H1 (cell line): ENCODE data around the gene PYY. TPM values are rescaled to one million over a fixed set of nuclear protein-coding genes. Genes with fewer than 3 reads are reported as not detected.
A peak's percentile ranks its signal among the peaks of the same experiment; 100 is the strongest.

Source experiments
- CTCF ChIA-PET: fragments of 300-600 bp; sonication (Branson Sonifier 250); formaldehyde crosslinking; loops from one replicate; lab custom pipeline; 2021; ENCODE audit not compliant: partially characterized antibody; lab: Charles Lee
- POLR2A ChIA-PET: fragments of 300-600 bp; sonication (Branson Sonifier 250); formaldehyde crosslinking; loops from one replicate; lab custom pipeline; 2021; ENCODE audit warnings: inconsistent platforms; ENCODE audit not compliant: partially characterized antibody; lab: Charles Lee
- DNase-seq, 2 experiments: peaks; one replicate each; pipeline versions ENCODE4 v3.0.0 to v3.0.0-alpha.2; 2010 to 2022; ENCODE audit warnings: low spot score in 2 of 2, low read depth in 1 of 2, mixed read lengths in 1 of 2
- FAIRE-seq: peaks from 2 replicates; lab custom pipeline; 2011; peaks lifted over from hg19 to GRCh38; lab: Jason Lieb, UNC
- H2AFZ ChIP-seq: 2 replicates; pipeline ENCODE4 v1.8.1; 2012; ENCODE audit warnings: low read length, inconsistent platforms
- H2AK5ac ChIP-seq: 2 replicates; pipeline ENCODE4 v1.6.1; 2013; ENCODE audit warnings: low read depth, low read length
- H2BK120ac ChIP-seq: replicated peaks from 2 replicates; pipeline ENCODE3; 2013; ENCODE audit warnings: low read depth, low read length, inconsistent platforms
- H2BK12ac ChIP-seq: 2 replicates; pipeline ENCODE4 v1.6.1; 2013; ENCODE audit warnings: low read depth, low read length
- H2BK15ac ChIP-seq: 2 replicates; pipeline ENCODE4 v1.6.1; 2013; ENCODE audit warnings: low read length
- H2BK20ac ChIP-seq: 2 replicates; pipeline ENCODE4 v1.6.1; 2013; ENCODE audit warnings: low read length
- H2BK5ac ChIP-seq: 2 replicates; pipeline ENCODE4 v1.6.1; 2013; ENCODE audit warnings: low read depth, low read length
- H3K14ac ChIP-seq: 2 replicates; pipeline ENCODE4 v1.6.1; 2013; ENCODE audit warnings: inconsistent platforms; ENCODE audit not compliant: insufficient read length
- H3K18ac ChIP-seq: 2 replicates; pipeline ENCODE4 v1.6.1; 2013; ENCODE audit warnings: low read length; ENCODE audit errors: extremely low read depth
- H3K23ac ChIP-seq: 2 replicates; pipeline ENCODE4 v1.6.1; 2013; ENCODE audit warnings: inconsistent platforms; ENCODE audit not compliant: insufficient read length
- H3K23me2 ChIP-seq: 2 replicates; pipeline ENCODE4 v1.6.1; 2013; ENCODE audit warnings: low read depth, low read length
- H3K27ac ChIP-seq: 2 replicates; pipeline ENCODE4 v1.6.1; 2011; ENCODE audit warnings: low read depth, low read length, inconsistent platforms
- H3K27me3 ChIP-seq, 4 experiments: replicated peaks in 1 of 4; 1 replicate in 1 of 4; 2 replicates in 3 of 4; pipeline versions ENCODE4 v1.6.1 to v1.8.1; 2011 to 2013; ENCODE audit warnings: low read length in 3 of 4, mild to moderate bottlenecking in 3 of 4, inconsistent platforms in 2 of 4, mixed read lengths in 2 of 4, moderate library complexity in 1 of 4; ENCODE audit not compliant: control insufficient read depth in 3 of 4, insufficient read depth in 3 of 4; ENCODE audit errors: extremely low read depth in 1 of 4
- H3K36me3 ChIP-seq, 4 experiments: 2 replicates each; pipeline versions ENCODE4 v1.6.1 to v1.8.1; 2011 to 2013; ENCODE audit warnings: mild to moderate bottlenecking in 4 of 4, low read length in 3 of 4, moderate library complexity in 2 of 4, control low read depth in 1 of 4, inconsistent platforms in 1 of 4; ENCODE audit not compliant: insufficient read depth in 4 of 4, control insufficient read depth in 2 of 4
- H3K4ac ChIP-seq: replicated peaks from 2 replicates; pipeline ENCODE3; 2013; ENCODE audit warnings: low read length, low read depth, mixed read lengths, inconsistent platforms; ENCODE audit not compliant: insufficient read length
- H3K4me1 ChIP-seq, 4 experiments: replicated peaks in 1 of 4; 1 replicate in 1 of 4; 2 replicates in 3 of 4; pipeline versions ENCODE4 v1.6.1 to v1.8.1; 2011 to 2013; ENCODE audit warnings: low read length in 3 of 4, inconsistent platforms in 2 of 4, mixed read lengths in 1 of 4; ENCODE audit not compliant: insufficient read depth in 4 of 4, control insufficient read depth in 3 of 4
- H3K4me2 ChIP-seq, 2 experiments: 2 replicates each; pipeline versions ENCODE4 v1.6.1 to v1.8.1; 2011 to 2013; ENCODE audit warnings: low read depth in 2 of 2, low read length in 2 of 2, control low read depth in 1 of 2, inconsistent platforms in 1 of 2, mild to moderate bottlenecking in 1 of 2; ENCODE audit not compliant: insufficient read depth in 1 of 2
- H3K4me3 ChIP-seq, 4 experiments: fragments of 200-600, 300-600 bp in 1 of 4; sonication (generic), shearing (Covaris generic), sonication (Bioruptor Twin) in 1 of 4; 2 replicates each; pipeline versions ENCODE4 v1.5.1 to v1.8.1; 2011 to 2016; ENCODE audit warnings: low read length in 4 of 4, low read depth in 3 of 4, control low read depth in 2 of 4, inconsistent platforms in 2 of 4, mild to moderate bottlenecking in 2 of 4, mixed read lengths in 1 of 4, moderate library complexity in 1 of 4; ENCODE audit not compliant: insufficient read depth in 2 of 4; ENCODE audit errors: extremely low read depth in 1 of 4
- H3K56ac ChIP-seq: replicated peaks from 2 replicates; pipeline ENCODE3; 2013; ENCODE audit warnings: low read depth, mild to moderate bottlenecking, mixed read lengths, low read length, inconsistent platforms; ENCODE audit not compliant: insufficient read length
- H3K79me1 ChIP-seq: 2 replicates; pipeline ENCODE4 v1.6.1; 2013; ENCODE audit warnings: low read depth, low read length, control low read depth
- H3K79me2 ChIP-seq, 2 experiments: 2 replicates each; pipeline versions ENCODE4 v1.6.1 to v1.8.1; 2012 to 2013; ENCODE audit warnings: low read length in 2 of 2, mild to moderate bottlenecking in 2 of 2, inconsistent platforms in 1 of 2; ENCODE audit not compliant: insufficient read depth in 2 of 2, control insufficient read depth in 1 of 2
- H3K9ac ChIP-seq, 4 experiments: replicated peaks in 1 of 4; 1 replicate in 1 of 4; 2 replicates in 3 of 4; pipeline versions ENCODE4 v1.6.1 to v1.8.1; 2011 to 2013; ENCODE audit warnings: low read depth in 3 of 4, low read length in 3 of 4, control low read depth in 2 of 4, mild to moderate bottlenecking in 2 of 4, moderate library complexity in 2 of 4, inconsistent platforms in 1 of 4; ENCODE audit errors: extremely low read depth in 1 of 4
- H3K9me3 ChIP-seq, 2 experiments: 2 replicates each; pipeline versions ENCODE4 v1.6.1 to v1.8.1; 2012 to 2013; ENCODE audit warnings: mild to moderate bottlenecking in 2 of 2, moderate library complexity in 2 of 2, control low read depth in 1 of 2, inconsistent platforms in 1 of 2, low read depth in 1 of 2, low read length in 1 of 2, mixed read lengths in 1 of 2; ENCODE audit not compliant: insufficient read depth in 2 of 2
- H4K20me1 ChIP-seq, 2 experiments: replicated peaks in 1 of 2; 2 replicates each; pipeline versions ENCODE3 to v1.8.1; 2011 to 2013; ENCODE audit warnings: inconsistent platforms in 2 of 2, low read length in 2 of 2, mild to moderate bottlenecking in 1 of 2; ENCODE audit not compliant: insufficient read depth in 2 of 2, control insufficient read depth in 1 of 2
- H4K5ac ChIP-seq: 2 replicates; pipeline ENCODE4 v1.6.1; 2013; ENCODE audit warnings: low read length, low read depth, mixed read lengths, inconsistent platforms; ENCODE audit not compliant: insufficient read length
- H4K8ac ChIP-seq: 2 replicates; pipeline ENCODE4 v1.8.0; 2013; ENCODE audit warnings: mild to moderate bottlenecking, moderate library complexity, low read length, inconsistent platforms; ENCODE audit not compliant: insufficient read depth; ENCODE audit errors: extremely low read depth
- H4K91ac ChIP-seq: replicated peaks from 2 replicates; pipeline ENCODE3; 2013; ENCODE audit warnings: low read length, mixed read lengths, inconsistent platforms; ENCODE audit not compliant: insufficient read length
- CEBPB ChIP-seq: IDR thresholded peaks from 2 replicates; pipeline ENCODE4 v1.6.1; 2012; ENCODE audit warnings: low read depth, low read length
- KDM1A ChIP-seq: fragments of 200-600, 300-600 bp; sonication (generic); IDR thresholded peaks from 2 replicates; pipeline ENCODE4 v1.7.1; 2016; ENCODE audit warnings: mild to moderate bottlenecking, low read length, borderline replicate concordance
- SP1 ChIP-seq: IDR thresholded peaks from 2 replicates; pipeline ENCODE4 v1.6.1; 2011; ENCODE audit warnings: low read depth, low read length
- SUZ12 ChIP-seq: fragments of 200-600 bp; sonication (generic); IDR thresholded peaks from 2 replicates; pipeline ENCODE4 v1.6.1; 2012; ENCODE audit warnings: mild to moderate bottlenecking, inconsistent platforms, low read length, moderate library complexity, mixed read lengths
- WGBS, 2 experiments: shearing (Covaris generic) in 1 of 2; methylation state at CpG; one replicate each; pipeline versions ENCODE4 v1.1.6 to v1.1.7; 2013 to 2015; ENCODE audit warnings: low lambda C conversion rate in 2 of 2, mixed read lengths in 2 of 2, inconsistent platforms in 1 of 2, low coverage in 1 of 2, missing lambda C conversion rate in 1 of 2; ENCODE audit not compliant: insufficient replicate concordance in 2 of 2, insufficient coverage in 1 of 2, insufficient read length in 1 of 2; ENCODE audit errors: extremely low coverage in 1 of 2, missing lambda C conversion rate in 1 of 2; 5-methylcytosine and 5-hydroxymethylcytosine counted together
- polyA plus RNA-seq, 7 experiments: library from polyadenylated mRNA; depleted of rRNA in 3 of 7; stranded (reverse) in 5 of 7; unstranded in 2 of 7; fragments of >200 nt in 5 of 7; fragments of 200-250 nt in 2 of 7; gene quantifications; 1 replicate in 5 of 7; 2 replicates in 1 of 7; 4 replicates in 1 of 7; pipeline versions ENCODE4 v1.2.1 to v1.2.3, GENCODE V29; 2011 to 2013; ENCODE audit warnings: missing spikeins in 2 of 7, mixed read lengths in 2 of 7
- total RNA-seq: library from RNA; stranded (reverse); fragmentation: NEBNext Ultra II Directional; extraction: Animal tissue kit (Norgen Biotek cat#: 25700); gene quantifications from 2 replicates; pipeline ENCODE4 v1.2.1, GENCODE V29; 2021

Gene PYY
- total and polyA plus RNA-seq, 2 of the 8 experiments (the other 6 are each of a cell fraction or from before 2014, with no cell fraction given), result 0.93 to 3.4 TPM

- 12% methylated on average over 26 of the region's 26 CpGs; no CpG with 5 or more reads in 1 of the 2 experiments for WGBS, 2 experiments
- CTCF ChIA-PET, result interaction anchor here (0.9 to 25.8 kb wide), 15 partner anchors 8 to 208 kb away, joined by 3 to 403 read pairs (median 9); partner anchors contain the start of genes NAGS and PPY
- no peaks in the 10 kb centered on the region for H3K9me3 ChIP-seq
- no peak overlapping the region for H2BK12ac ChIP-seq
- H3K56ac ChIP-seq, result no peak overlapping the region
- TF ChIP-seq SUZ12 (no peak), CEBPB (peak; percentile 60; the same call in 1 of the 2 replicates), KDM1A (peak; percentile 58; the same call in 1 of the 2 replicates), SP1 (peak; percentile 46; the same call in 1 of the 2 replicates)
- TF ChIP-seq, all 59 proteins: peak for 3
- H3K4me1 ChIP-seq, result peaks cover 4 to 22% (median 19%) of the 10 kb centered on the region in 4 experiments
- no peak overlapping the region for H4K8ac ChIP-seq
- DNase-seq (peak in 1 of 2 experiments; percentile 80), FAIRE-seq (no peak)
- no peaks in the 10 kb centered on the region for H3K79me2 ChIP-seq
- no peak overlapping the region for H3K23ac ChIP-seq
- H4K20me1 ChIP-seq, result peaks cover 0 to 7% of the 10 kb centered on the region in 2 experiments
- peaks cover 27% of the 10 kb centered on the region for H3K23me2 ChIP-seq
- H2BK5ac ChIP-seq, result 0 out of 2 replicates have a peak overlapping the region, but pooled peaks have one; percentile 94
- H3K14ac ChIP-seq, result no peak overlapping the region
- no peak overlapping the region for H2AK5ac ChIP-seq
- POLR2A ChIA-PET, result interaction anchor here (0.6 to 1.5 kb wide), 2 partner anchors 10 to 19 kb away, joined by 4 to 6 read pairs; no protein-coding TSS in a partner anchor
- H3K4me2 ChIP-seq, result peak overlapping the region; percentile 94 to 99
- H3K4ac ChIP-seq, result no peak overlapping the region
- no peak overlapping the region for H4K91ac ChIP-seq
- H2BK120ac ChIP-seq, result no peak overlapping the region
- H3K4me3 ChIP-seq, result peak overlapping the region; percentile 42 to 81 (median 68); a peak in 7 of 8 replicates
- H4K5ac ChIP-seq, result no peak overlapping the region
- no peak overlapping the region for H2BK15ac ChIP-seq
- no peaks in the 10 kb centered on the region; a peak in 1 of 8 replicates for H3K36me3 ChIP-seq
- H3K18ac ChIP-seq, result peak overlapping the region; percentile 48
- H3K79me1 ChIP-seq, result no peaks in the 10 kb centered on the region
- no peak overlapping the region for H2BK20ac ChIP-seq
- H3K27me3 ChIP-seq, result peaks cover 0 to 21% (median 15%) of the 10 kb centered on the region in 4 experiments; a peak in 5 of 7 replicates
- H3K27ac ChIP-seq, result no peak overlapping the region
- H2AFZ ChIP-seq, result peak overlapping the region; percentile 87
- no peak overlapping the region for H3K9ac ChIP-seq
Observed at GRCh38 chr17:43907998-43908721, 45.6 kb downstream of the PYY start.
